WTC11 (cell line): ENCODE measurements around the gene TBKBP1. TPM values are rescaled to one million over a fixed set of nuclear protein-coding genes. Genes with fewer than 3 reads are reported as not detected.

Experiments used
- ATAC-seq: fragments of 200-7000 bp; cut with Tn5 transposase; 2 replicates; pipeline ENCODE4 v1.10.0; 2021; ENCODE audit warnings: mild to moderate bottlenecking, moderate library complexity
- CTCF ChIA-PET: fragments of 300-600 bp; sonication (Branson Sonifier 250); formaldehyde crosslinking; loops from one replicate; lab custom pipeline; 2021; ENCODE audit warnings: antibody characterized with exemption; lab: Charles Lee
- POLR2A ChIA-PET: fragments of 350-600 bp; sonication (Branson Sonifier 250); formaldehyde crosslinking; loops from one replicate; lab custom pipeline; 2021; ENCODE audit warnings: antibody characterized with exemption; lab: Charles Lee
- DNase-seq: peaks from one replicate; pipeline ENCODE4 v3.0.0; 2021; ENCODE audit warnings: low spot score
- H3K27ac Mint-ChIP-seq: 2 replicates; pipeline ENCODE4 v1.8.0; 2021; ENCODE audit warnings: mixed read lengths
- H3K27me3 Mint-ChIP-seq: 2 replicates; pipeline ENCODE4 v1.8.0; 2021; ENCODE audit warnings: low read depth, mild to moderate bottlenecking, moderate library complexity, mixed read lengths
- H3K36me3 Mint-ChIP-seq: 2 replicates; pipeline ENCODE4 v1.8.0; 2021; ENCODE audit warnings: mixed read lengths
- H3K4me1 Mint-ChIP-seq: 2 replicates; pipeline ENCODE4 v1.8.0; 2022; ENCODE audit warnings: mixed read lengths
- H3K4me3 Mint-ChIP-seq: 2 replicates; pipeline ENCODE4 v1.8.0; 2021; ENCODE audit warnings: mild to moderate bottlenecking, moderate library complexity, mixed read lengths
- H3K9me3 Mint-ChIP-seq: 2 replicates; pipeline ENCODE4 v1.8.0; 2021; ENCODE audit warnings: mixed read lengths
- ESRRA ChIP-seq: sonication (generic); formaldehyde crosslinking; IDR thresholded peaks from 2 replicates; pipeline ENCODE4 v1.8.1; 2022; ENCODE audit warnings: mild to moderate bottlenecking, missing genetic modification reagents, borderline replicate concordance
- GRHL2 ChIP-seq: fragments of 250-450 bp; sonication (Bioruptor Pico); IDR thresholded peaks from 2 replicates; pipeline ENCODE4 v1.8.0; 2022; ENCODE audit warnings: mild to moderate bottlenecking, moderate library complexity; ENCODE audit not compliant: insufficient replicate concordance, severe bottlenecking
- HMGA2 ChIP-seq: fragments of 250-450 bp; sonication (Bioruptor Pico); IDR thresholded peaks from 2 replicates; pipeline ENCODE4 v1.4.0; 2021; ENCODE audit warnings: mild to moderate bottlenecking, moderate library complexity
- IRF2 ChIP-seq: sonication (generic); formaldehyde crosslinking; IDR thresholded peaks from 2 replicates; pipeline ENCODE4 v1.8.0; 2022; ENCODE audit warnings: low read depth, missing genetic modification reagents, borderline replicate concordance
- JAZF1 ChIP-seq: fragments of 250-450 bp; sonication (Bioruptor Pico); IDR thresholded peaks from 2 replicates; pipeline ENCODE4 v1.9.0; 2021; ENCODE audit warnings: moderate library complexity, mild to moderate bottlenecking, inconsistent platforms
- MXD4 ChIP-seq: fragments of 250-450 bp; sonication (Bioruptor Pico); IDR thresholded peaks from 2 replicates; pipeline ENCODE4 v1.8.0; 2021; ENCODE audit warnings: mild to moderate bottlenecking, moderate library complexity, borderline replicate concordance
- NFYB ChIP-seq: sonication (generic); formaldehyde crosslinking; conservative IDR thresholded peaks from 2 replicates; pipeline ENCODE4 v1.8.0; 2022; ENCODE audit warnings: low read depth, missing genetic modification reagents
- RELA ChIP-seq: sonication (generic); formaldehyde crosslinking; IDR thresholded peaks from 2 replicates; pipeline ENCODE4 v1.8.1; 2022; ENCODE audit warnings: missing genetic modification reagents, mild to moderate bottlenecking, borderline replicate concordance
- SMAD4 ChIP-seq: sonication (generic); formaldehyde crosslinking; IDR thresholded peaks from 2 replicates; pipeline ENCODE4 v1.8.0; 2022; ENCODE audit warnings: mild to moderate bottlenecking, missing genetic modification reagents
- TEAD4 ChIP-seq: sonication (generic); formaldehyde crosslinking; IDR thresholded peaks from 2 replicates; pipeline ENCODE4 v1.8.0; 2022; ENCODE audit warnings: mild to moderate bottlenecking, missing genetic modification reagents
- ZNF121 ChIP-seq: sonication (generic); formaldehyde crosslinking; IDR thresholded peaks from 2 replicates; pipeline ENCODE4 v1.8.0; 2023; ENCODE audit warnings: missing genetic modification reagents
- ZNF317 ChIP-seq: sonication (generic); formaldehyde crosslinking; IDR thresholded peaks from 2 replicates; pipeline ENCODE4 v1.8.1; 2023; ENCODE audit warnings: low read depth, mild to moderate bottlenecking, moderate library complexity, missing genetic modification reagents, borderline replicate concordance
- ZNF671 ChIP-seq: fragments of 250-450 bp; sonication (Bioruptor Pico); IDR thresholded peaks from 2 replicates; pipeline ENCODE4 v1.8.0; 2021; ENCODE audit warnings: mild to moderate bottlenecking
- total RNA-seq: library from RNA; stranded (reverse); gene quantifications from 3 replicates; pipeline ENCODE4 v1.2.3, GENCODE V29; 2021
- TF ChIP-seq, protein P1 (sequence below): sonication (generic); formaldehyde crosslinking; IDR thresholded peaks from 2 replicates; pipeline ENCODE4 v1.8.0; 2022; ENCODE audit warnings: mild to moderate bottlenecking, missing genetic modification reagents
- TF ChIP-seq, protein P2 (sequence below): fragments of 250-450 bp; sonication (Bioruptor Pico); conservative IDR thresholded peaks from 2 replicates; pipeline ENCODE4 v1.9.0; 2021; ENCODE audit warnings: mild to moderate bottlenecking
- TF ChIP-seq, protein P3 (sequence below): sonication (generic); formaldehyde crosslinking; IDR thresholded peaks from 2 replicates; pipeline ENCODE4 v1.8.1; 2022; ENCODE audit warnings: low read depth, missing genetic modification reagents, borderline replicate concordance
- TF ChIP-seq, protein P4 (sequence below): fragments of 250-450 bp; sonication (Bioruptor Pico); IDR thresholded peaks from 2 replicates; pipeline ENCODE4 v1.8.0; 2021; ENCODE audit warnings: mild to moderate bottlenecking
- TF ChIP-seq, protein P5 (sequence below): sonication (generic); formaldehyde crosslinking; IDR thresholded peaks from 2 replicates; pipeline ENCODE4 v1.8.1; 2023; ENCODE audit warnings: mild to moderate bottlenecking, missing genetic modification reagents, moderate library complexity

The TBKBP1 gene
- total RNA-seq, 1 experiment from 2014 or later, result 17.4 TPM

DNA sequence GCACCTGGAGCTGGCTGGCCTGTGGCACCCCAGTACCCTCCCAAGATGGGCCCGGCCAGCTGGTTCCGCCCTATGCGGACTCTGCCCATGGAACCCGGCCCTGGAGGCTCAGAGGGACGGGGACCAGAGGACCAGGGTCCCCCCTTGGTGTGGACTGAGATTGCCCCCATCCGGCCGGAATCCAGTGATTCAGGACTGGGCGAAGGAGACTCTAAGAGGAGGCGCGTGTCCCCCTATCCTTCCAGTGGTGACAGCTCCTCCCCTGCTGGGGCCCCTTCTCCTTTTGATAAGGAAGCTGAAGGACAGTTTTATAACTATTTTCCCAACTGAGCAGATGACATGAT is 51.0 kb downstream of the TBKBP1 start:
- TF ChIP-seq ZNF121 (no peak), ZNF317 (no peak), IRF2 (CRISPR knock-in tag) (no peak), JAZF1 (CRISPR knock-in tag) (no peak)

DNA sequence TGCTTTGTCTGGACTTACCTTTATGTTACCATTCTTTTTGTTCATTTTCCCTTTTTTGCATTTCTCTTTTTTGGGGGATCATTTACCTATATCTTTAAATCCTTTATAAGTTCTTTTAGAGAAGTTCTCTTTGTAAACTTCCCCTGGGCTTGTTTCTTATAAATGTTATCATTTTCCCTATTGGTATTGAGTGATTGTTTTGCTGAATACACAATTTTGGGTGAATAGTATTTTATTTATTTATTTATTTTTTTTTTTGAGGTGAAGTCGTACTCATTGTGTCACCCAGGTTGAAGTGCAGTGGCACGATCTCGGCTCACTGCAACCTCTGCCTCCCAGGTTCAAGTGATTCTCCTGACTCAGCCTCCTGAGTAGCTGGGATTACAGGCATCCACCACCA is 57.5 kb downstream of the TBKBP1 start:
- no peak for ATAC-seq
- H3K36me3 Mint-ChIP-seq, result no peaks in the 10 kb centered on the region

More for the DNA sequence above, 51.0 kb downstream of the TBKBP1 start:
- peak; percentile 47 for ATAC-seq
- POLR2A ChIA-PET, result no interaction called here
- Mint-ChIP-seq H3K27ac (no peak overlapping the region), H3K4me3 (no peak overlapping the region), H3K9me3 (no peaks in the 10 kb centered on the region), H3K36me3 (no peaks in the 10 kb centered on the region), H3K4me1 (no peaks in the 10 kb centered on the region), H3K27me3 (peaks cover 13% of the 10 kb centered on the region)
- CTCF ChIA-PET, result interaction anchor here (0.6 to 6.0 kb wide), 7 partner anchors 12 to 1902 kb away, joined by 3 to 59 read pairs (median 4); partner anchors contain the start of gene TBX21
- DNase-seq, result no peak

More for the DNA sequence above, 57.5 kb downstream of the TBKBP1 start:
- TF ChIP-seq, protein P1, sequence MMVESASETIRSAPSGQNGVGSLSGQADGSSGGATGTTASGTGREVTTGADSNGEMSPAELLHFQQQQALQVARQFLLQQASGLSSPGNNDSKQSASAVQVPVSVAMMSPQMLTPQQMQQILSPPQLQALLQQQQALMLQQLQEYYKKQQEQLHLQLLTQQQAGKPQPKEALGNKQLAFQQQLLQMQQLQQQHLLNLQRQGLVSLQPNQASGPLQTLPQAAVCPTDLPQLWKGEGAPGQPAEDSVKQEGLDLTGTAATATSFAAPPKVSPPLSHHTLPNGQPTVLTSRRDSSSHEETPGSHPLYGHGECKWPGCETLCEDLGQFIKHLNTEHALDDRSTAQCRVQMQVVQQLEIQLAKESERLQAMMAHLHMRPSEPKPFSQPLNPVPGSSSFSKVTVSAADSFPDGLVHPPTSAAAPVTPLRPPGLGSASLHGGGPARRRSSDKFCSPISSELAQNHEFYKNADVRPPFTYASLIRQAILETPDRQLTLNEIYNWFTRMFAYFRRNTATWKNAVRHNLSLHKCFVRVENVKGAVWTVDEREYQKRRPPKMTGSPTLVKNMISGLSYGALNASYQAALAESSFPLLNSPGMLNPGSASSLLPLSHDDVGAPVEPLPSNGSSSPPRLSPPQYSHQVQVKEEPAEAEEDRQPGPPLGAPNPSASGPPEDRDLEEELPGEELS, result no peak
- TF ChIP-seq NFYB (no peak), MXD4 (CRISPR knock-in tag) (no peak), HMGA2 (CRISPR knock-in tag) (no peak), TEAD4 (CRISPR knock-in tag) (no peak), ZNF671 (CRISPR knock-in tag) (no peak), ESRRA (CRISPR knock-in tag) (no peak), SMAD4 (CRISPR knock-in tag) (no peak), GRHL2 (CRISPR knock-in tag) (no peak), RELA (CRISPR knock-in tag) (no peak)
- TF ChIP-seq, protein P2, sequence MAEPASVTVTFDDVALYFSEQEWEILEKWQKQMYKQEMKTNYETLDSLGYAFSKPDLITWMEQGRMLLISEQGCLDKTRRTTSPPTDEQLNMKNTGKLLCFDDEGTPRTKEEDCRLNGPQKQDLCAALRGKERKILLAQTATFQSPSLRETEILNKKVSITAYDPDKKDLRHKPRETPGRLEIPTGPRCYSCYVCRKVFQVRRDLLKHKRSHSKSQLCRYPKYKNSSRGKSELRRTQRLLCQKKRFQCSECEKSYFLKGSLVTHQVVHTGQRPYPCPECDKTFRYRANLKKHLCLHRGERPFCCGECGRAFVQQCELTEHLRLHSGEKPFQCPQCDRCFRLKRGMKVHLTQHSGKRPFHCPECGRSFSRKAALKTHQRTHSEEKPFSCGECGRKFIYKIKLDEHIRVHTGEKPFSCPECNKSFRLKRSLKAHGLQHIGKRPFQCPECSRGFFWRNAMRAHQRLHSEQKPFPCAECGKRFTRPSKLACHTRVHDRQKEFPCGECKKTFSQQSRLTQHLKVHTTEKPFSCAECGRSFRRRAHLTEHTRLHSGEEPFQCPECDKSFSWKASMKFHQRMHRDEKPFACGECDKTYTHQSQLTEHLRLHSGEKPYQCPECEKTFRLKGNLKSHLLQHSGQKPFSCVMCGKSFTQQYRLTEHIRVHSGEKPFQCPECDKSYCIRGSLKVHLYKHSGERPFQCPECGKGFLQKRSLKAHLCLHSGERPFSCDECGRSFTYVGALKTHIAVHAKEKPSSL (CRISPR knock-in tag), result no peak
- TF ChIP-seq, protein P3, sequence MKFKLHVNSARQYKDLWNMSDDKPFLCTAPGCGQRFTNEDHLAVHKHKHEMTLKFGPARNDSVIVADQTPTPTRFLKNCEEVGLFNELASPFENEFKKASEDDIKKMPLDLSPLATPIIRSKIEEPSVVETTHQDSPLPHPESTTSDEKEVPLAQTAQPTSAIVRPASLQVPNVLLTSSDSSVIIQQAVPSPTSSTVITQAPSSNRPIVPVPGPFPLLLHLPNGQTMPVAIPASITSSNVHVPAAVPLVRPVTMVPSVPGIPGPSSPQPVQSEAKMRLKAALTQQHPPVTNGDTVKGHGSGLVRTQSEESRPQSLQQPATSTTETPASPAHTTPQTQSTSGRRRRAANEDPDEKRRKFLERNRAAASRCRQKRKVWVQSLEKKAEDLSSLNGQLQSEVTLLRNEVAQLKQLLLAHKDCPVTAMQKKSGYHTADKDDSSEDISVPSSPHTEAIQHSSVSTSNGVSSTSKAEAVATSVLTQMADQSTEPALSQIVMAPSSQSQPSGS (CRISPR knock-in tag), result no peak
- TF ChIP-seq, protein P4, sequence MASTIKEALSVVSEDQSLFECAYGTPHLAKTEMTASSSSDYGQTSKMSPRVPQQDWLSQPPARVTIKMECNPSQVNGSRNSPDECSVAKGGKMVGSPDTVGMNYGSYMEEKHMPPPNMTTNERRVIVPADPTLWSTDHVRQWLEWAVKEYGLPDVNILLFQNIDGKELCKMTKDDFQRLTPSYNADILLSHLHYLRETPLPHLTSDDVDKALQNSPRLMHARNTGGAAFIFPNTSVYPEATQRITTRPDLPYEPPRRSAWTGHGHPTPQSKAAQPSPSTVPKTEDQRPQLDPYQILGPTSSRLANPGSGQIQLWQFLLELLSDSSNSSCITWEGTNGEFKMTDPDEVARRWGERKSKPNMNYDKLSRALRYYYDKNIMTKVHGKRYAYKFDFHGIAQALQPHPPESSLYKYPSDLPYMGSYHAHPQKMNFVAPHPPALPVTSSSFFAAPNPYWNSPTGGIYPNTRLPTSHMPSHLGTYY (CRISPR knock-in tag), result no peak
- TF ChIP-seq, protein P5, sequence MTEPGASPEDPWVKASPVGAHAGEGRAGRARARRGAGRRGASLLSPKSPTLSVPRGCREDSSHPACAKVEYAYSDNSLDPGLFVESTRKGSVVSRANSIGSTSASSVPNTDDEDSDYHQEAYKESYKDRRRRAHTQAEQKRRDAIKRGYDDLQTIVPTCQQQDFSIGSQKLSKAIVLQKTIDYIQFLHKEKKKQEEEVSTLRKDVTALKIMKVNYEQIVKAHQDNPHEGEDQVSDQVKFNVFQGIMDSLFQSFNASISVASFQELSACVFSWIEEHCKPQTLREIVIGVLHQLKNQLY (CRISPR knock-in tag), result no peak
- Mint-ChIP-seq H3K27me3 (peaks cover 4% of the 10 kb centered on the region; the same call in 1 of the 2 replicates), H3K9me3 (peaks cover 4% of the 10 kb centered on the region; the same call in 1 of the 2 replicates), H3K27ac (no peak overlapping the region), H3K4me1 (no peaks in the 10 kb centered on the region), H3K4me3 (no peak overlapping the region)
- CTCF ChIA-PET, result interaction anchor here (1.2 kb wide), 1 partner anchor 10 kb away, joined by 5 read pairs; no protein-coding TSS in a partner anchor
- no peak for DNase-seq
- POLR2A ChIA-PET, result no interaction called here
